Measurements from ENCODE around the gene INPP4B.
A peak's percentile ranks its signal among the peaks of the same experiment; 100 is the strongest.
"Not testable (repeated sequence)": the region's sequence is repeated elsewhere in the genome, so short reads cannot be mapped to it uniquely, and the experiment has no call there.

Gene INPP4B

DNA sequence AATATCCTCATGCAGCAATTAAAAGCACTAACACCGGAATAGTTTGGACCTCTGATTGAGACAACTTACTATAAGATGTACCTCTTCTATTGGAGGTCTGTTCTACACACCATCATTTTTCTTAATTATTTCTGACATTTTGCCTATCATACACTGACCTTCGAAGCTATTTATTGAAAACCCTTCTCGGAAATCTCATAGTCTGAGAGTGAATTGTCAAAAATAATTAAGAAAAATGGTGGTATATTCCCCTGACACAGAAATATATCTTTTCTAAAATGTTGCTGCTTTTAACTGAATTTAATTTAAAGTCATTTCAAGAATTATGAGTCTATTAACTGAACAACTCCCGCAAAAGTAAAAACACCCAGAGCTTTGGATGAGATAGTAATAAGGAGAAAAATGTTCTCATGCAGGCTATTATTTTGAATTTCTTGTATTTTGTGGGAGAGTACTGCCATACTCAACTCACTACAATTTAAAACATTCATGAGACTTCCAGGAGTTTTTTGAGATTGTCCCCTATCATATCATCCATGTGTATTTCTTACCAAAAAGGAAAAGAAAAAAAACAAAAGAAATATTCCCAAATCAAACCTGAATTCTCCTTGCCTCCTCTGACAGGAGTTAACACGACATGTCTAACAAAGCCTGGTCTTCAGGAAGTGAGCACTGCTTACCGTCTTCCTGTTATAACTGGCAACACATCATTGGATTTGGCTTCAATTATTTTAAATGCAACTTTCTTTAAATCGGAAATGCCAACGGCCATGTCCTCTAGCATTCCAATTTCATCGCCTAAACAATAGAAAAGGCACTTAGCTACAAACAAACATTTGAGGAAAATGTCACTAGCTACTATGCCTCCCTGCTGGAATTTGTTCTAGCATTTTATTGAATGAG lies 724.4 kb downstream of the INPP4B start:
- DNase-seq (ENCODE audit: insufficient read length, low spot score) (no peak), FAIRE-seq (no peak)

DNA sequence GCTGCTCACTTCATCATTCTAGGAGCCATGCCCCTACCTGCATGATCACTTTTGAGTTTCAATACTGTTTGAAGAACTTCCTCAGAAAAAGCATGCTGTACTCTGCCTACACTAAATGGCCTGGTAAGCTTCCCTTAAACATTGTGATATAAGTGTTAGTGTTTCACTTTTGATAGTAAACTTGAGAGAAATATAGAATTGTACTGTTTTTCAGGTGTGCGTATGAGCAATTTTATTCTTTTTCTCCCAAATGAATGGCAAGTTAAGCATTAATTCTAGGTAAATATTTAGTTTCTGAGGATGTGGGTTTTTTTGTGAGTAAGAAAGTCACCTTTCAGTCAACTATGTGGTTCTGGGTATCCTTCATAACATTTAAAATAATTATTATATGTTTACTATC lies 725.2 kb downstream of the INPP4B start:
- FAIRE-seq: no peak
- DNase-seq (ENCODE audit: insufficient read length, low spot score): no peak

DNA sequence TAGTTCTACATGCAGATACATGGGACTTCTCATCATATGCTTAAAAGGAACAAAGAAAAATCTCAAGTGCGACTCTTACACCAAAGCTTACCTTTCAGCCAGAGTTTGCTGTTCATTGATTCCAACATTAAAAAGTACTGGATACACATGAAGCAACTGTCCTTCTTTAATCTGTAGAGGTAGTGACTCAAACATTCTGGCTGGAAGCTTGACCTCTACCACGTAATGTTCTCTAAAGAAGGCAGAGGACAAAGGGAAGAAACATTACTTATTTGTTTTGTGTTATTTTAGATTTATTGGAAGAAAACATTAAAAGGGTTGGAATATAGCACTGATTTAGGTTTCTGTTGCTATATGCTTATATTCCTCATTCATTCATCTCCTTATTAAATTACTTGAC lies 733.6 kb downstream of the INPP4B start:
- no peak for DNase-seq (ENCODE audit: insufficient read length, low spot score)
- FAIRE-seq: no peak

DNA sequence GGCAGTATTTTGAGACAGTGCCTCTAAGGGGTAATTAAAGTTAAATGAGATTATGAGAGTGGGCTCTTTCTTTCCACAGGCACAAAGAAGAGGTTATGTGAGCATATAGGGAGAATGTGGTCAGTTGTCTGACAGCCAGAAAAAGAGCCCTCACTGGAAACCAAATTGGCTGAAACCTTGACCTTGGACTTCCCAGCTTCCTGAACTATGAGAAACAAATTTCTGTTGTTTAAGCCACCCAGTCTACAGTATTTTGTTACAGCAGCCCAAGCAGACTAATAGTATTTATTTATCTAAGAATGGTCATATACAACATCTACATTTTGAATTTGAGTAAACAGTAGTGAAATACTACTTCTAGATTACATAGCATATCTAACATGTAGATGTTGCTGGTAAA lies 736.0 kb downstream of the INPP4B start:
- FAIRE-seq (no peak), DNase-seq (ENCODE audit: insufficient read length, low spot score) (no peak)

DNA sequence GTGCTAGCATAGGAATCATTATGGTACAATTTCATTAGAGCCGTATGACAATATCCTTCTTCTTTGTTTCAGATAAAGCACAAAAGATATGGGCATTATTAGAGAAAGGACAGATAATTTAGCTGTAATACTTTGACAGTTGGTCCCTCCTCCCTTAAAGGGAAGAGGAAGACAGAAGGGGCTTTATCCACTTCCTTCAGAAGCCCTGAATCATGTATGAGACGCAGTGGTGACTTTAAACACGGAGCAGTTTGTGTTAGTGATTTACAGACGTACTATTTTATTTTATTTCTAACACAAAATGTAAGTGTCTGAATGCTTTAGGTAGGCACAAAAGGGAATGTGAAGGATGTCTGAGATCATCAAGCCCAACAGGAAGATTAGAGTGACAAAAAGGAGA lies 742.1 kb downstream of the INPP4B start:
- FAIRE-seq (no peak), DNase-seq (ENCODE audit: insufficient read length, low spot score) (no peak)

DNA sequence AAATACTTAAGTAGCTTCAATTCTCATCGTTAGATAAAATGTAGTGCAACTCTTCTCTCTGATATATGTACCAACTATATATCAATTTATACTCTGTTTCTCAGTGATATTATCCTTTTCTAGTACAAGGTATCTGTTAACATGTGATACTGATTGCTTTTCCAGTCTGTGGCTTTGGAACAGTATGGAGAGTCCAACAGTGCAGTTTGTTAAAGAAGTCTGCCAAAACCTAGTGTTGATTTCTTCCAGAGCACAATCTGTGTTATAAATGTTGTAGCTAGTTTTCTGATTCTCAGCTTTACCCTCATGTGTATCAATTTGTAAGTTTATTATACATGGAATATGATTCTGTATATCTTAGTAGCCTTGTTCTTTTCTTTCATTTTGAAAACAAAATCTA lies 744.7 kb downstream of the INPP4B start:
- FAIRE-seq: no peak

DNA sequence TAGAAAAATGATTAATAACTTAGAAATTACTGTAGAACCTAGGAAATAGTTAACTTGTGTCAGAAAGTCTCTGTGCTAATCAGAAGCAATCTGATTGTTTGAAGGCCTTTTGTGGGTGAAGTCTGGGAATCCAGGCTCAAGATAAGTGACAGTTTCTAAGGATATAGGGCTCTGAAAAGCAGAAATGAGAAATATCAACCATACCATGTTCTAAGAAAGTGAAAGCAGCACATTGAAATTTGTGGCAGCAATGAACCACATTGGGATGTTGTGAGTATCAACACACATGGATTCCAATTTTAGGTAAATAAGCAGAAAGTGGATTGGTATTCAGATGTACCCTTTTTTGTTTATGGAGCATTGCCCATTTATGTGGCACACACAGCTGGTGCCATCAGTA lies 745.2 kb downstream of the INPP4B start:
- FAIRE-seq (peak; percentile 23), DNase-seq (ENCODE audit: insufficient read length, low spot score) (no peak)

More for the DNA sequence above, 744.7 kb downstream of the INPP4B start:
- DNase-seq (ENCODE audit: insufficient read length, low spot score): no peak

DNA sequence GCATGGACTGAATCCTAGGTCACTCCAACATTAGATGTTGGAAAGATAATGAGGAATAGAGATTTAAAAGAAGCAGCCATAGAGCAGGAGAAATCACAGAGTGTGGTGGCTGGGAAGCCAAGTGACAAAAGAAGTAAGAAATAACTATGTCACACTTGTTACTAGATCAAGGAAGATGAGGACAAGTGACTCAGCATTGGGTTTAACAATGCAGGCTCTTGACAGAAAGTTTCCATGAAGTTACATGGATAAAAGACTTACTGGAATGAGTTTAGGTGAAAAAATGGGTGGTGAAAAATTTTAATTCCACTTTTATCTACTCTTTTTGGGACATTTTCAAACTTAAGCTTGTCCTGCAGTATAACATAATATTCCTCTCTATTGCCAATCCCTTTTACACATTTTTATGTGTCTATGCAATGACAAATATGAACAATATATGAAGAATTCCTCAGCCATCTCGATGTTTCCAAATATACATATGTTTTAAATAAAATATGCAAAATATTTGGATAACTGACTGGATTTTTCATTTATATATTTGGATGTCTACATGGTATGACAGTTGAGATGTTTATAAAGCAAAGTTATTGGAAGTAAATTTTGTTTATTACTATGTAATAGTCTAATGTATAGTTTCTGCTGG lies 747.1 kb downstream of the INPP4B start:
- FAIRE-seq (no peak), DNase-seq (ENCODE audit: insufficient read length, low spot score) (no peak)

DNA sequence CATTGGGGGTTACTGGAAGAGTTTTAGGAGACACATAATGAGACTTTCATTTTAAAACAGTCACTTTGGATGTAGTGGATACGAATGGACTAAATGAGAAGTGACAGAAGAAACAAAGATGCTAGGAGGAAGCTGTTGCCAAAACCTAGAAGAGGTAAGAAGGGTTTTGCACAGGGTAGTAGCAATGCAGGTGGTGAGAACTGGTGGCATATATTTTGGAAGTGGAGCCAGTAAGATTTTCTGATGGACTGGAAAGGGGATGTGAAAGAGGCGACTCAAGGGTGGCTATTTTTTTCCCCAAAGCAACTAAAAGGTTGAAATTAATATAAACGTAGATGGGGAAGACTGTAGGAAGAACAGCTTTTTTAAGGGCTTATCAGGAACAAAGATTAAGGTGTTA lies 747.7 kb downstream of the INPP4B start:
- DNase-seq (ENCODE audit: insufficient read length, low spot score): no peak
- no peak for FAIRE-seq

DNA sequence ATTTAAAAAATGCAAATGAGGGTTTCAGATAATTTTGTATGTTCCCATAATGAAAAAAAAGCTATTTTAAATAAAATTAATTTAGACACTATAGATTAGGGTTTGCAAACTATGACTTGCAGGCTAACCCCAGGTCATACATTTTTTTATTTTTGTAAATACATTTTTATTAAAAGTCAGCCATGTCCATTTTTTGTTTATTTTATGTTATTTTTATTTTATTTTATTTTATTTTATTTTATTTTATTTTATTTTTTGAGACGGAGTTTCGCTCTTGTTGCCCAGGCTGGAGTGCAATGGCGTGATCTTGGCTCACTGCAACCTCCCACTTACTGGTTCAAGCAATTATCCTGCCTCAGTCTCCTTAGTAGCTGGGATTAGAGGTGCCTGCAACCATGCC lies 749.1 kb downstream of the INPP4B start:
- DNase-seq (ENCODE audit: insufficient read length, low spot score) (no peak), FAIRE-seq (no peak)

DNA sequence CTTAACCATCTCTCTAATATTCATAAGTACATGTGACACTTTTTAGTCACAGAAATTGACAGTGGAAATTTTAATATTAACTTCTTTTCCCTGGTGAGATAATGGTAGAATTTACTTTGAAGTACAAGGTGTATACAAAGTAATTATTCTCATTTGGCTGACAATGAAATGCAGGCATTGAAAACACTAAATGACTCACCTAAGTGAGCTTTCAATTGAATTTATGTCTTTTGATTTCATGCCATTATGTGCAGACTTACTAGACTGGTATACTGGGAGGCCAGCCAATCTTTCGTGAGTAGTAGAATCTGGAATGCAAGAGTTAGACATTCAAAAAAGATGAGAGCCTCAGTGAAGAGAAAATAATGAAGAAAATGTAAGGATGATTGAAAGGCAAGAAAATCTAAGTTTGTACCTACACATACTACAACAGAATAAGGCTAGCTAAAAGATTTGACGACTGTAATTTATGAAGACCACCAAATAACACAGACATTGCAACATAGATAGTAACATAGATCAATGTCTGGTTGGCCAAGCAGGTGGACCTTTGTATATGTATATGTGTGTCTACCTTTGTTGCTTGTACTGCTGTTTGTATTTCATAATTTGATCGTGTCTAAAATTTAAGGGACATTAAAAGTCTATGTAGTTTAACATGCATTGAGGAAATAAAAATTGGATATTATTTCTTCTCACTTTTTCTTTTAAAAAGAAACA lies 750.1 kb downstream of the INPP4B start:
- FAIRE-seq (peak; percentile 87), DNase-seq (ENCODE audit: insufficient read length, low spot score) (peak; percentile 65)

DNA sequence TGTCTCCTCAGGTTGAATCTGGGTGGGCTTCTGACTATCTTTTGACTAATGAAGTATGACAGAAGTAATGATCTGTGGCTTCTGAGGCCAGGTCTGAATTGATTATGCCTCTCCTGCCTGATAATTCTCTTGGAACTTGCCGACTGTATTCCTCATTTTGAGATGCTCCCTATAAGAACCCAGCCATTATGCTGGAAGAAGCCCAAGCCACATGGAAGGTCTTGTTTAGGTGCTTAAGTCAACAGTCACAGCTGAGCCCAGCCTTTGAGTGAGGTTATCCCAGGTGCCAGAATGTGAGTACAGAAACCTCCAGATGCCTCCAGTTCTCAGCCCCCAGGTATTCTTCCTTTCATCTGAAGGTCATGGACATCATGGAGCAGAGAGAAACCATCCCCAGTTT lies 753.2 kb downstream of the INPP4B start:
- FAIRE-seq (no peak), DNase-seq (ENCODE audit: insufficient read length, low spot score) (no peak)

DNA sequence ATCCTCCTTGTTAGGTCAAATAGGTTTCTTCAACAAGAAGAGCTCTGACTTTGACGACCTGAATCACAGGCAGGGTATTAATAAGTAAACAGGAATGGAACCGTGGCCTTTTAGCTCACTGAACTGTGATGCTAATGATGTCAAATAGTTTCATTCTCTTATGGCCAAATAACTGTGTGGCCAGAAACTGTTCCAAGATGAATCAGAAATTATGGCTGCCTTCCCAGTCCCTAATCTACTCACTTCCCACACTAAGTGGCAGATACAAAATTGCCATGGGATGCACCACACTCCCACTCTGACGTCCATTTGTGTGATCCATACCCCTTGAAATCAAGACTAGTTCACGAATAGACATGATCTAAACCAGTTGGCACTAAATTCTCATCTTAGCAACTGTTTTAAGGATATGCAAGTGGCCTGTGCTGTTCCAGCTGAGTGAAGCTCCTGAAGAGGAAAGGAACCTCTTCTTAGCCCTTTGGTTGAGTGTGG lies 754.4 kb downstream of the INPP4B start:
- peak; percentile 64 for FAIRE-seq
- DNase-seq (ENCODE audit: insufficient read length, low spot score): no peak

DNA sequence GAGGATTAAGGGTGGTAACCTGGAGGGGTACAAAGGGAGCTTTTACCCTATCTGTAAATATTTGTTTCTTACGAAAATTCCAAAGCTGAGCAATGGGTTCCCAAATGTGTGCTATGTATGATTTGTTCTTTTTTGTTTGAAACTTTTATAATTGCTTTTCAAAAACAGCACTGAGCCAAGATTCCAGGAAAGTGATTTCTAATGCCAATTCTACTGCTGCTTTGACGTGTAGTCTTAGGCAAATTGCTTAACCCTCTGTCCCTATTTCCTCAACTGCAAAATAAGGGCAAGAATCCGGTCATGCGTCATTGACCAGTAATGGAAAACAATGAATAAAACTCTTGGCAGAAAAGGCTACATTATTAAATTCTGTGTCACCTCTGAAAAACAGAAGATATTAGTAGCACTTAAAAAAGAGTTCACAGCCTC lies 755.0 kb downstream of the INPP4B start:
- FAIRE-seq: no peak
- DNase-seq (ENCODE audit: insufficient read length, low spot score): no peak

DNA sequence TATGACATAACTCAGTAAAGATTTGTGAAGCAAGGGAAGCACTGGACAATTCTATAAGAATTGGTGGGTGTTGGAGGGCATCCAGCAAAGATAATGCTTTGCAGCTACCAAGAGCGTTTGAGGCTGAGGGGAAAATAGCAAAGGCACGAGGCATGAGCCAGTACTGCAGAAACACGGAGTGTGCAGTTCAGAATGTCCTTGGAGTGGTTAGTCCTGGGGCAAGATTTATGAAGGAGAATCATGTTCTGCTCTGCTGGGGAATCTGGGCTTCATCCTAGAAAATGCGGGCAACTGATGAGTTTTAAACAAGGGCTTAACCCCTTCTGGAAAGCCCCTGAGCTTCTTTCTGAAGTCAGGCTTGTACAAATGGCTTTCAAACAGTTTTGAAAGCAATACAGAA lies 757.2 kb downstream of the INPP4B start:
- FAIRE-seq (no peak), DNase-seq (ENCODE audit: insufficient read length, low spot score) (peak; percentile 3)

DNA sequence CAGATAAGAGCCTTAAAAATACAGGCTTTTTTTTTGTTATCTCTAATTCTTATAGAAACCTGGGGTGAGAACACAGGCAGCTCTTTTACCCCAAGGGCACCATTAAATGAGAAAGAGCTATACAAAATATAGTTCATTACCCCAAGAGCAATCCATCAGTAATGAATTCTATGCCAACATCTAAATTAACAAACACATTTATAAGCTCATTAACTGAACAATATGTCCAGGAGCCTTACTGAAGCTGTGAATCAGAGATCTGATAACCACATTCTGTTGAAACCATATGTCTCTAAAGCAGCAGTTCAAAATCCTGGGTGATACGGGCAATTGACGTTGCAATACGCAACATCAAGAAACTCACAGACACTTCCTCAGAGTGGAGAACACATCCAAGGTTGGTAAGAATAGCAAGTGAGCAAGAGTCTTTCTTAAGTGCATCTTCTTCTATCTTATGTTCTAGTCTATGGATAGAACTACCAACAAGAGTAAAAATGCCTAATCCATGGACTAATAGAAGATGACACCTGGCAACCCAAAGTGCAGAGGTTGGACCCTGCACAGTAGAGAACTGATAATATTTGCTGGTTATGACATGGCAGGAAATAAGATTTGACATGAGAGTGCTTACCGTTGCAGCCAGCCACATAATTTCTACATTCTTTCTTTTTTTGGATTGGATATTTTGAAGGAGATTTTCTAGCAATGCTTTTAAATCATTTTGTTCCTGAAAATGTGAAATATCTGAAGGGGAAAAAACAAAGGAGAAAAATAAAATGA lies 760.4 kb downstream of the INPP4B start:
- FAIRE-seq (no peak), DNase-seq (ENCODE audit: insufficient read length, low spot score) (no peak)

DNA sequence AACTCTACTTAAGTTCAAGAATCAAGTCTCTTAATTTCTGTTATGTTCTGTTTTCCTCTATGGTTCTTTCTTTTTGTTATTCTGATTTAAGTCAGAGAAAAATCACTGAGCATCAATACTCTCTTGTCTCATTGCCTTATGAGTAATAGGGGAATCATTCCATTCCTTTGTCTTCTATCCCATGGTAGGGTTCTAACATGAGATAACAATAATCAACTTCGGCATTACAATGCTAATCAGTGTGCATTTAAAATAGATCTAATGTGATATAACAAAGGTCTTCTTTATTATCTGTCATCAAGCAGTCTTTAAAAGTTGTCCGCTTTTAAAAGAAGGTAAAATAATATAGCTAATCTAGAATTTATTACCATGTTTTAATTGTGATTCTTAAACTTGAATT lies 762.8 kb downstream of the INPP4B start:
- FAIRE-seq (no peak), DNase-seq (ENCODE audit: insufficient read length, low spot score) (no peak)

DNA sequence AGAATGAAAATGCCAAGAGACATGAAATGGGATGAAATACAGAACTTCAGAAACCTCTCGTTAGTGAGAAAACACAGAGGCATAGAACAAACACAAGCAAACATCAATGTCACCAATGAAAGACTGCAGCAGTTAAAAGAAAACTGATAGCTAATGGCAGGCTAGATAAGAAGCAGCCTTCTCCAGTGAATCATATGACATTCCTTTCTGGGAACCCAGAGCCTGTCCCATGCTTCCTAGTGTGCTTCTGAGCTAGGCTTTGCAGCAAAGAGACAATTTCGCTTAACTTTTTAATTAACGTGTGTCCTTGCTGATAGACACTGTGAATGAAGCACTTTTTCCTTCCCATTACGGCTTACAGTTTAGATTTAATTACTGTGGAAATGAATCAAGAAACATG lies 765.1 kb downstream of the INPP4B start:
- DNase-seq (ENCODE audit: insufficient read length, low spot score): no peak
- no peak for FAIRE-seq

DNA sequence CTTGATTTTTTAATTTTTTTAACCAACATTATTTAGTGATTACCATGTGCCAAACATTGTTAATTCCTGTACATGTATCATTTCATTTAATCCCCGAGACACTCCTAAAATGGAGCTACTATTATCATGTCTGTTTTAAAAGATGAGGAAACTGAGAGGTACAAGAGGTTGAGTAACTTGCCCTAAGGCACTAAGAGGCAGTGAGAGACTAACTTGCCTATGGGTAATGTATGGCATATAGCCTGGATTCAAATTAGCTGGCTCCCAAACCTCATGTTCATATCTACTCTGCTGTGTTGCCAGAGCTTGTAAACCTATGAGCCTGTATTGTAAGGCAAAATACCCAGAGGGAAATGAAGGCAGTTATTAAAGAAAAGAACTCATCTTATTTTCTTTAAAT lies 766.1 kb downstream of the INPP4B start:
- FAIRE-seq (no peak), DNase-seq (ENCODE audit: insufficient read length, low spot score) (no peak)

DNA sequence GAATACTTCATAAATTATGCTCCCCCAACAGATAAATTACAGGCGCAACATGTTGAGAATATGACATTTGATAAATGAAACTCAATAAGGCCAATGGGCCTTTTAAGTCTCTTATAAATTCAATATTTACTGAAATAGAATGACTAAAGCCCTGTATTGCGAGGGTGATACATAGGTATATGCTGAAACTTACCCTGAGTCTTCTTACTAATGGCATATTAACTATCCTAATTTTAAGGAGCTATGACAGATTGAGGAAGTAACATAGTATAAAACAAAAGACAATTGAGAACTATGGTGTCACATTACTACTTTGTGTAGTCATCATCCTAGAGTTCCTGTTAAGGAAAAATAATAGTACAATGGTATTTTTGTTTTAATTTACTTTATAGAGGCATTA lies 769.1 kb downstream of the INPP4B start:
- FAIRE-seq: no peak
- DNase-seq (ENCODE audit: insufficient read length, low spot score): no peak

DNA sequence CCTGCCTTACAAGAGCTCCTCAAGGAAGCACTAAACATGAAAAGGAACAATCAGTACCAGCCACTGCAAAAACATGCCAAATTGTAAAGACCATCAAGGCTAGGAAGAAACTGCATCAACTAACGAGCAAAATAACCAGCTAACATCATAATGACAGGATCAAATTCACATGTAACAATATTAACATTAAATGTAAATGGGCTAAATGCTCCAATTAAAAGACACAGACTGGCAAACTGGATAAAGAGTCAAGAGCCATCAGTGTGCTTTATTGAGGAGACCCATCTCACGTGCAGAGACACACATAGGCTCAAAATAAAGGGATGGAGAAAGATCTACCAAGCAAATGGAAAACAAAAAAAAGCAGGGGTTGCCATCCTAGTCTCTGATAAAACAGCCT lies 777.8 kb downstream of the INPP4B start:
- not testable (repeated sequence) for FAIRE-seq; DNase-seq (ENCODE audit: insufficient read length, low spot score)

Measured in HTR-8/SVneo (cell line).